SK-N-MC (cell line): ENCODE measurements around the gene GRAMD4.

ENCODE experiments used
- DNase-seq: peaks from one replicate; pipeline ENCODE4 v3.0.0-alpha.2; 2011; ENCODE audit warnings: low read depth, low spot score
- H3K27ac ChIP-seq: fragments of 200-600 bp; sonication (generic); 2 replicates; pipeline ENCODE4 v1.5.1; 2016; ENCODE audit warnings: mixed run types
- H3K36me3 ChIP-seq: fragments of 200-600 bp; sonication (generic); 2 replicates; pipeline ENCODE4 v1.6.1; 2017; ENCODE audit warnings: antibody characterized with exemption, low read length, mixed read lengths; ENCODE audit not compliant: insufficient read depth
- H3K4me3 ChIP-seq: fragments of 200-600 bp; sonication (generic); 2 replicates; pipeline ENCODE4 v1.5.1; 2016
- H3K9ac ChIP-seq: fragments of 200-600 bp; sonication (generic); 2 replicates; pipeline ENCODE4 v1.8.0; 2017; ENCODE audit warnings: mixed run types, mixed read lengths; ENCODE audit not compliant: insufficient read length
- H3K9me3 ChIP-seq: fragments of 200-600 bp; sonication (generic); 2 replicates; pipeline ENCODE4 v1.6.1; 2017; ENCODE audit warnings: low read depth, mild to moderate bottlenecking, antibody characterized with exemption, low read length, moderate library complexity, mixed read lengths
- EZH2 ChIP-seq: fragments of 200-600 bp; sonication (generic); IDR thresholded peaks from one replicate; pipeline ENCODE4 v1.6.1; 2017; ENCODE audit warnings: antibody characterized with exemption
- FOXP2 ChIP-seq: optimal IDR thresholded peaks from 2 replicates; pipeline ENCODE3; 2011; ENCODE audit warnings: mild to moderate bottlenecking, moderate library complexity; ENCODE audit not compliant: insufficient read depth; ENCODE audit errors: extremely low read length, control extremely low read depth
- POLR2AphosphoS5 ChIP-seq: IDR thresholded peaks from 2 replicates; pipeline ENCODE4 v1.6.1; 2012; ENCODE audit warnings: mild to moderate bottlenecking, low read depth, low read length, borderline replicate concordance

GRAMD4 gene

GRCh38 chr22:46619830-46620501 is at the start of gene GRAMD4:
TSS of gene GRAMD4 (plus strand) at chr22:46620386. CDS start at chr22:46626800, 6,414 bp downstream.
- TF ChIP-seq EZH2 (no peak), FOXP2 (no peak), POLR2AphosphoS5 (no peak)
- no peaks in the 10 kb centered on the region for H3K9me3 ChIP-seq
- no peak for DNase-seq
- no peak within 1 kb of the TSS for H3K27ac ChIP-seq
- H3K9ac ChIP-seq: no peak within 1 kb of the TSS
- H3K36me3 ChIP-seq: no peaks in the 10 kb centered on the region
- no peak within 1 kb of the TSS for H3K4me3 ChIP-seq

GRCh38 chr22:46571642-46572250 is 48.4 kb upstream of the GRAMD4 start:
- no peak overlapping the region for H3K27ac ChIP-seq
- H3K4me3 ChIP-seq: no peak overlapping the region
- DNase-seq: no peak
- no peaks in the 10 kb centered on the region for H3K9me3 ChIP-seq
- no peak for TF ChIP-seq EZH2
- TF ChIP-seq POLR2AphosphoS5: no peak
- TF ChIP-seq FOXP2: no peak
- H3K9ac ChIP-seq: no peak overlapping the region
- no peaks in the 10 kb centered on the region for H3K36me3 ChIP-seq

GRCh38 chr22:46572911-46573780 is 47.0 kb upstream of the GRAMD4 start:
- DNase-seq: no peak
- TF ChIP-seq FOXP2: no peak
- TF ChIP-seq POLR2AphosphoS5: no peak
- no peak for TF ChIP-seq EZH2
- Histone ChIP-seq H3K4me3 (no peak overlapping the region), H3K9ac (no peak overlapping the region), H3K9me3 (no peaks in the 10 kb centered on the region), H3K36me3 (no peaks in the 10 kb centered on the region), H3K27ac (no peak overlapping the region)

GRCh38 chr22:46573781-46574437 is 46.3 kb upstream of the GRAMD4 start:
- Histone ChIP-seq H3K36me3 (no peaks in the 10 kb centered on the region), H3K9ac (no peak overlapping the region), H3K4me3 (no peak overlapping the region), H3K9me3 (no peaks in the 10 kb centered on the region), H3K27ac (no peak overlapping the region)
- DNase-seq: no peak
- TF ChIP-seq EZH2: no peak
- TF ChIP-seq POLR2AphosphoS5: no peak
- TF ChIP-seq FOXP2: no peak

- Histone ChIP-seq H3K36me3 (no peaks in the 10 kb centered on the region), H3K9me3 (no peaks in the 10 kb centered on the region), H3K4me3 (no peak overlapping the region), H3K9ac (no peak overlapping the region), H3K27ac (no peak overlapping the region)
- no peak for DNase-seq
- no peak for TF ChIP-seq POLR2AphosphoS5
- TF ChIP-seq FOXP2: no peak
- no peak for TF ChIP-seq EZH2
Measured at GRCh38 chr22:46574438-46574992, 45.7 kb upstream of the GRAMD4 start.

GRCh38 chr22:46574993-46575910 is 44.9 kb upstream of the GRAMD4 start:
- DNase-seq: no peak
- Histone ChIP-seq H3K27ac (no peak overlapping the region), H3K9me3 (no peaks in the 10 kb centered on the region), H3K36me3 (no peaks in the 10 kb centered on the region), H3K4me3 (no peak overlapping the region), H3K9ac (no peak overlapping the region)
- TF ChIP-seq FOXP2 (no peak), EZH2 (no peak), POLR2AphosphoS5 (no peak)

- H3K4me3 ChIP-seq: no peak overlapping the region
- H3K36me3 ChIP-seq: no peaks in the 10 kb centered on the region
- no peaks in the 10 kb centered on the region for H3K9me3 ChIP-seq
- no peak overlapping the region for H3K27ac ChIP-seq
- H3K9ac ChIP-seq: no peak overlapping the region
- no peak for DNase-seq
- TF ChIP-seq EZH2 (no peak), POLR2AphosphoS5 (no peak), FOXP2 (no peak)
Measured at GRCh38 chr22:46575911-46576555, 44.2 kb upstream of the GRAMD4 start.
